ENCODE data around the gene SMS.

SMS gene

GRCh38 chrX:21963269-21963668 is 22.8 kb downstream of the SMS start:
- TF ChIP-seq, protein P1, sequence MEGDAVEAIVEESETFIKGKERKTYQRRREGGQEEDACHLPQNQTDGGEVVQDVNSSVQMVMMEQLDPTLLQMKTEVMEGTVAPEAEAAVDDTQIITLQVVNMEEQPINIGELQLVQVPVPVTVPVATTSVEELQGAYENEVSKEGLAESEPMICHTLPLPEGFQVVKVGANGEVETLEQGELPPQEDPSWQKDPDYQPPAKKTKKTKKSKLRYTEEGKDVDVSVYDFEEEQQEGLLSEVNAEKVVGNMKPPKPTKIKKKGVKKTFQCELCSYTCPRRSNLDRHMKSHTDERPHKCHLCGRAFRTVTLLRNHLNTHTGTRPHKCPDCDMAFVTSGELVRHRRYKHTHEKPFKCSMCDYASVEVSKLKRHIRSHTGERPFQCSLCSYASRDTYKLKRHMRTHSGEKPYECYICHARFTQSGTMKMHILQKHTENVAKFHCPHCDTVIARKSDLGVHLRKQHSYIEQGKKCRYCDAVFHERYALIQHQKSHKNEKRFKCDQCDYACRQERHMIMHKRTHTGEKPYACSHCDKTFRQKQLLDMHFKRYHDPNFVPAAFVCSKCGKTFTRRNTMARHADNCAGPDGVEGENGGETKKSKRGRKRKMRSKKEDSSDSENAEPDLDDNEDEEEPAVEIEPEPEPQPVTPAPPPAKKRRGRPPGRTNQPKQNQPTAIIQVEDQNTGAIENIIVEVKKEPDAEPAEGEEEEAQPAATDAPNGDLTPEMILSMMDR (conservative IDR thresholded peaks at IDR 0.05; ENCODE audit: low read depth): no peak
- DNase-seq (ENCODE audit: low spot score): no peak
- ChIA-PET POLR2A (ENCODE audit: low non-redundant PET) (no interaction called here), CTCF (no interaction called here)
- peak overlapping the region; percentile 42; the same call in 1 of the 2 replicates for H3K27ac ChIP-seq

- peak overlapping the region; percentile 42; the same call in 1 of the 2 replicates for H3K27ac ChIP-seq
- POLR2A ChIA-PET (ENCODE audit: low non-redundant PET): no interaction called here
- TF ChIP-seq, protein P1 (conservative IDR thresholded peaks at IDR 0.05; ENCODE audit: low read depth): no peak
- CTCF ChIA-PET: interaction anchor here (0.7 kb wide), 1 partner anchor 64 kb away, joined by 4 read pairs; no protein-coding TSS in a partner anchor
- DNase-seq (ENCODE audit: low spot score): no peak
Observed at GRCh38 chrX:21963731-21964405, 23.4 kb downstream of the SMS start.

GRCh38 chrX:21966866-21967265 is 26.4 kb downstream of the SMS start:
- CTCF ChIA-PET: interaction anchor here (0.6 to 0.8 kb wide), 2 partner anchors 128 to 165 kb away, joined by 3 to 5 read pairs; no protein-coding TSS in a partner anchor
- H3K27ac ChIP-seq: no peak overlapping the region
- POLR2A ChIA-PET (ENCODE audit: low non-redundant PET): no interaction called here
- DNase-seq (ENCODE audit: low spot score): no peak
- TF ChIP-seq, protein P1 (conservative IDR thresholded peaks at IDR 0.05; ENCODE audit: low read depth): no peak

GRCh38 chrX:21968333-21968732 is 27.8 kb downstream of the SMS start:
- no peak overlapping the region for H3K27ac ChIP-seq
- POLR2A ChIA-PET (ENCODE audit: low non-redundant PET): no interaction called here
- no peak for DNase-seq (ENCODE audit: low spot score)
- TF ChIP-seq, protein P1 (conservative IDR thresholded peaks at IDR 0.05; ENCODE audit: low read depth): no peak
- CTCF ChIA-PET: no interaction called here

GRCh38 chrX:21970326-21970725 is 29.8 kb downstream of the SMS start:
- ChIA-PET CTCF (no interaction called here), POLR2A (ENCODE audit: low non-redundant PET) (no interaction called here)
- no peak for DNase-seq (ENCODE audit: low spot score)
- no peak overlapping the region for H3K27ac ChIP-seq
- TF ChIP-seq, protein P1 (conservative IDR thresholded peaks at IDR 0.05; ENCODE audit: low read depth): no peak

DNA sequence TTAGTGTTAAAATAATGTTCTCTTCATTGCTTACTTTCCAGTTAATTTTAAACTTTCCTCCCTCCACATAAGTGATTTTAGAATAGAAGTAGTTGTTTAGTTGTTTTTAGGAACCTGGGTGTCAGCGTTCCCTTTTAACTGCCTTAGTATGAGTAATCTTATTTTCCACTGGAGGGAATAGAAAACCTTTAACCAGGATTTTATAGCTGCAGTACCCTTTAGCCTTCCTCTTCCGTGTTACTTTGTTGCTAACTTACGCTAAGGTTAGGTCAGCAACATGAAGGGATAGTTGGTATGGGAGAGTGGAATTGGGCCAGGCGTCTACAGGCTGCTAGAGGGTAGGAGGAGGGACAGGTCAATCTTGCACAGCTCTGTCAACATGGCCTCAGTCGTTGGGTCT is 31.5 kb downstream of the SMS start:
- TF ChIP-seq, protein P1 (conservative IDR thresholded peaks at IDR 0.05; ENCODE audit: low read depth): no peak
- no peak overlapping the region for H3K27ac ChIP-seq
- ChIA-PET CTCF (interaction anchor here (0.6 to 1.2 kb wide), 3 partner anchors 13 to 264 kb away, joined by 3 to 6 read pairs (median 6); no protein-coding TSS in a partner anchor), POLR2A (ENCODE audit: low non-redundant PET) (interaction anchor here (0.5 kb wide), 1 partner anchor 26 kb away, joined by 4 read pairs; no protein-coding TSS in a partner anchor)
- no peak for DNase-seq (ENCODE audit: low spot score)

Measured in RWPE1 (cell line).